RKO (cell line): ENCODE measurements around the gene PRRC1.

ENCODE experiments used
- DNase-seq: peaks from one replicate; pipeline ENCODE4 v3.0.0-alpha.2; 2016; ENCODE audit warnings: low spot score

The PRRC1 gene

DNA sequence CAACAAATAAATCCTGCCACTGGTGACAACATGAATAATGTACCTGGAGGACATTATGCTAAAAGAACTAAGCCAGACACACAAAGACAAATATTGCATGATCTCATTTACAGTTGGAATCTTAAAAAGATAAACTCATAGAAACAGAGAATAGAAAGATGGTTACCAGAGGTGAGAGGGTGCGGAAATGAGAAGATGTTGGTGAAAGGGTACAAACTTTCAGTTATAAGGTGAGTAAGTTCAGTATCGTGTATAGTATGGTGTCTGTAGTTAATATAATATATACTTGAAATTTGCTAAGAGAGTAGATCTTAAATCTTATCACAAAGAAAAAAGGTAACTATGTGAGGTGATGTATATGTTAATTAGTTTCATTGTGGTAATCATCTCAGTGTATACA is 63.3 kb downstream of the PRRC1 start:
- no peak for DNase-seq

- DNase-seq: no peak
Measured at GRCh38 chr5:127581450-127581849, 64.0 kb downstream of the PRRC1 start.

GRCh38 chr5:127582773-127583370 is 65.4 kb downstream of the PRRC1 start:
- DNase-seq: no peak

GRCh38 chr5:127583866-127584265 is 66.4 kb downstream of the PRRC1 start:
- DNase-seq: no peak

DNA sequence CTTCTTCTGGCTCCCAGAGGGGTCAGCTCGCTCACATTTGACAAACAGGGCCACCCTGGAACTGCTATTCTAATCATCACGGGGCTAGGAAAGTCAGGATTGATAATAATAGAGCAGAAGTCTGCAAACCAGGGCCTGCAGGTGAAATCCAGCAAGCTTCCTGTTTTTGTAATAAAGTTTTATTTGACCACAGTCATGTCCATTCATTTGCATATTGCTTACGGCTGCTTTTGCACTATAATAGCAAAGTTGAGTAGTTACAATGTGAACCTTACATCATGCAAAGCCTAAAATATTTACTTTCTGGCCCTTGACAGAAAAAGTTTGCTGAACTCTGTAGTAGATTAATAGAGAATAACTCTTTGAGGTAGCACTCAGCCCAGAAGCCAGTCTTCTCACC is 68.2 kb downstream of the PRRC1 start:
- no peak for DNase-seq

DNA sequence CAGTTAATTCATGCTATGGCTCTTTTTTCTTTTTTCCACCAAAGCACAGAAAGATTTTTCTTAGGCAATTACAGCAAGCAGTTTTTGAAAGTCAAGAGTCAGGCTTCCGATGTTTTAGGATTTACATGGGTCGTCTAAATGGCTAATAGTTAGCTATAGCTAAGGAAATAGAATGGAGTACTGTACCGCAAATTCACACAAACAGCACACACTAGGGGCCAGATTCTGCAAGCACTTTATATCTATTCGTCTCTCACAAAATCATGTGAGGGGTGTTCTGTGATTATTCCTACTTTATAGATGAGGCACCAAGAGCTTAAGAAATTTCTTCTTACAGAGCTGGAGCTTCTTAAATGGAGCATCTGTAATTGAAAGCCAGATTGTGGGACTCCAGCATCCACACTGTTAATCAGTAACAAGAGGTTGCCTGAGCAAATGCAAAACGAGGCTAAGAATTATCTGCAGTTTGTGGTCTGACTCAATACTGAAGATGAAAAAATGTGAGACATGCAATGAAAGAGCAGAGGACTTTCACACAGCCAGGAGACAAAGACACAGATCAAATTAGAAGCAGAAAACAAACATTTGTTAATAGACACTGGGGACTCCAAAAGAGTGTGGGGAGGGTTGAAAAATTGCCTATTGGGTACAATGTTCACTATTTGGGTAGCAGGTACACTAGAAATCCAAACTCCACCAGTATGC is 68.8 kb downstream of the PRRC1 start:
- DNase-seq: no peak

DNA sequence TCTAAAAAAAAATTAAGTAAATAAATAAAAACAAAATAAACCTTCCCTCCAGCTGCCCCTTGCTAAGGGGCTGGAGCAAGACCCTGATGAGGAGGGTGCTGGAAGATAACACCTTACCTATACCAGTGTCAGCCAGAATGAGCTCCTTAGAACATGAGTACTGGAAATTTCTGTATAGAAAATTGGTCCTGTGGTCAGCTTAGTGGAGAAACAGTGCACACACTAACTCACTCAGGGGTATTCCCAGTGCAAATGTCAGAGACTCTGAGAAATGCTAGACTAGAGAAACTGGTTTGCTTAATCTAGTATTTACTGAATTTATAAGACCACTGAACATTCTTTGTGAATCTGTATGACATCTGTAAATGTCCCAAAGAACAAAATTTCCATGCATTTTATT is 69.4 kb downstream of the PRRC1 start:
- no peak for DNase-seq

GRCh38 chr5:127587246-127587917 is 69.9 kb downstream of the PRRC1 start:
- no peak for DNase-seq

GRCh38 chr5:127588368-127588767 is 70.9 kb downstream of the PRRC1 start:
- DNase-seq: no peak

- DNase-seq: no peak
Measured at GRCh38 chr5:127589309-127590030, 72.0 kb downstream of the PRRC1 start.

GRCh38 chr5:127590156-127590722 is 72.8 kb downstream of the PRRC1 start:
- no peak for DNase-seq

DNA sequence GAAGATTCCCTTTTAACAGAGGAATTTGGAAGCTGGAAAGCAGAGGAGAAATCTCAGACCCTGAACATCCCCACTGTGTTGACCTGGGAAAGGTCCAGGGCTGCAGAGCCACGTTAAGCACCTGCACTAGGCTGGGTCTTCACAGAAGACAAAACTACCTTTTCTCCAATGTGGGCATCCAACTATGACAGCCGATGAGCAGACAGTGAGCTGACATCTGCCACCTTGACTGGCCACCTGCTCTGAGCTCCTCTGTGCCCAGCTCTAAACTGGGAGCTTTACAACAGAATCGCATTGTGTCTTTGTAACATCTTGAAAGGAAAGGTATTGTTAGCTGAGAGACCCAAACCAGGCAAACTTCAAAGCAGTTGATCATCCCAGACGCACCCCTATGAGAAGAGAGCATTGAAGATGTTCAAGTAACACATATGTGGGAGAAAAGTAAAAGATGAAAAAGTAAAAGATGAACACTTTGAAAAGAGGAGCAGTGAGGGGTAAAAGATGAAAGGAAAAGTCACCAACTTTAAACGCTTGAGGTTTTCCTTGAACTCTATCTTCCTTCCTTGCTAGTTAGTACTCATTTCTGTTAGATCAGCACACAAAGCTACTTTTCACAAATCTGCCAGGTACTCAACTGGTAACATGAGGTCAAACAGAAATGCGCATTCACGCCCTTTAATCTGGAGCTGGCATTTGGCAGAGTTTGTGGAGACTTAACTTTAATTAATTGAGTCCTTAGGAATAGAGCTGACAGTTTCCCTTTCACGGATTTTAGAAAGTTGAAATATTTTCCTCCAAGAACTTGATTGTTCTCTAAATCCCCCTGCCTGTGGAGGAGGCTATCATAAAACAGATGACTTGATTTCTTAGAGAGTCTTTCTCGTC is 78.3 kb downstream of the PRRC1 start:
- no peak for DNase-seq

DNA sequence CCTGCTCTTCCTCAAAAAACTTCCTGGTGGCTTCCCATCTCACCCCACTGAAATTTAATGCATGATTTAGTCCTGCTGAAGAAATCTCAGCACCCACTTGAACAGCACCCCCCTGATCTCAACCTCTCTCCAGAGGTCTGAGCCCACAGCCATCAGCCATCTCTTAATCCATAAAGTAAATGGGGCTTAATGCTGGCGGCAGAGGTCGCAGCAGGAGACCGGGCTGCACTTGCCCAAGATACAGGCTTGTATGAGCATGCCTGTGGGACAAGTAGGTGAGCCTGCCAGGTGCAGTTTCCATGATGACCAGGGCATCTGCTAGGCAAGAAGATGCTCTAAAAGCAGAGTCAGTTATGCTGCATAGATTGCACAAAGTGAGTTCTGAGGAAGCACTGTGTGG is 79.1 kb downstream of the PRRC1 start:
- DNase-seq: no peak

DNA sequence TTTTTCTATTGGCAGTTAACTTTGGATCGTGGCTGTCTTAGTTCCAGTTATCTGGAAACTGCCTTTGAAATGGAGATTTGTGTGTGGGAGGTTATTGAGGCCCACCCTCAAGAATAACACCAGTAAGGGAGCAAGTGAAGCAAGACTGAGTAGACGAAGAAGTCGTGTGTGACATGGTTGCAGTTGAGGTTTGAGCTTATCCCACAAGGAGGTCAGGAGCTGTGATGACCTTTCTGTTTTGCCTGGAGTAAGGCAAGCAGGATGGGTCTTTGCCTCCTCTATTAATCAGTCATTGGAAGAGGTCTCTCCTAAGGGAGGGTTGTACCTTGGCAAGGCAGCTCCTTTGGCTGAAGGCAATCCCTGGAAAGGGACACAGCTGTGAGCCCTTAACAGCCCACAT is 81.9 kb downstream of the PRRC1 start:
- DNase-seq: no peak

DNA sequence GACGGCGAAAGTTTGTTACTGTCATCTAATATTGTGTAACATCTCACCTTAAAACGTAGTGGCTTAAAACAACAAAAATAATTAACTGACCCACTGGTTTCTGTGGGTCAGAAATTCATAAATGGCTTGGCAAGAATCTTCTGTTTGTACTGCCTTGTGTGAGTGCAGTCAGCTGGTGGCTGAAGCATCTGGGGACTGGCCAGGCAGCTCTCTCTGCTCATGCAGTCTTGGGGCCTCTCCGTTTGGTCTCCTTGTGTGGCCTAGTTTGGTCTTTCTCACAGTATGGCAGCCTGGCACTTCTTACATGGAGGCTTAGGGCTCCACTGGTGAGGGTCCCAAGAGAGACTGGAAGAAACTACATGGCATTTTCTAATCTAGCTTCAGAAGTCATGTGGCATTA is 82.4 kb downstream of the PRRC1 start:
- no peak for DNase-seq

DNA sequence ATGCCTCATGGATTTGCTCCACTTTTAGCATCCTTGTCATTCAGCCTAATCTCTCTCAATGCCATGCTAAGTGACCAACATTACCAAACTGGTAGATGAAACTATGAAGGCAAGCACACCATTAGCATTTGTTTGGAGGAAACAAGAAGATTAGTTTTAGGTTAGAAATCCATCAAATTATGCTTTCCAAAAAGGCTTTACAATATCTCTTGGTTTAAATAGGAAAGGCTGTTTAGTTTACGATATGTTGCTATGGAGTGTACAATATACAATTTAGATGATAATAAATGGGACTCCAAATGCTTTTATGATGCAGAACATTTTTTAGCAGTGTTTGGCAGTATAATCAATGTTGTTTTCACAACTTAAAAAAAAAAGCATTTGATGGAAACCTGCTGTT is 83.7 kb downstream of the PRRC1 start:
- no peak for DNase-seq

DNA sequence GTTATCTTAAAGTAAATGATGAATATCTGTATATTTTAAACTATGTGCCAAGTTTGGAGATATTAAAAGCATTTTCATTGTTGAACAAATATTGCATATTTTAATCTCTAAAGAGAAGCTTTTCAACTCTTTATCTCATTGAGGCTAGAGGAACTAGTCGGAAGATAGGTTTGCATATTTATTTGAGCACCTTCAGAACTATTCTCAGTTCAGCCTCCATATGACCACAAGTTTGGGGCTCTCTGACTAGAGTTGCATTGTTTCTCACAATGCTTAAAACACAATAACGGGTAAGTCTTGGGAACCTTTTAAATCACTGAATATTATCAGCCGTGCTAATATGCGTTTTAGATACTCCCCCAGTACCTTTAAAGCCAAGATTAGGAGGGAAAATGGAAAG is 84.2 kb downstream of the PRRC1 start:
- no peak for DNase-seq

DNA sequence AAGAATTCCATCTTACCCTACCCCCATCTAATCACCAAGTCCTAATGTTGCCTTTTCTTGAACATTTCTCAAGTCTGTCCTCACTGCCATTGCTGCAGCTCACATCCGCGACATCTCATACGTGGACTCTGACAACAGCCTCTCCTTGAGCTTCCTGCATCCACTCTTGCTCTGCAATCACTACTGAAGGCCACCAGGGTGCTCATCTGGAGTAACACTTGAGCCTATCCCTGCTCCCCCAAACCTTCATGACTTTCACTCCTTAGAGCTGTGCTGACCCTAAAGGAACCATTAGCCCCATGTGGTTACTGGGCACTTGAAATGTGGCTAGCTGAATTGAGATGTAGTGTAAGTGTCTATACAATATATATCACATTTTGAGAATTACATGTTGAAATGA is 85.0 kb downstream of the PRRC1 start:
- DNase-seq: no peak

DNA sequence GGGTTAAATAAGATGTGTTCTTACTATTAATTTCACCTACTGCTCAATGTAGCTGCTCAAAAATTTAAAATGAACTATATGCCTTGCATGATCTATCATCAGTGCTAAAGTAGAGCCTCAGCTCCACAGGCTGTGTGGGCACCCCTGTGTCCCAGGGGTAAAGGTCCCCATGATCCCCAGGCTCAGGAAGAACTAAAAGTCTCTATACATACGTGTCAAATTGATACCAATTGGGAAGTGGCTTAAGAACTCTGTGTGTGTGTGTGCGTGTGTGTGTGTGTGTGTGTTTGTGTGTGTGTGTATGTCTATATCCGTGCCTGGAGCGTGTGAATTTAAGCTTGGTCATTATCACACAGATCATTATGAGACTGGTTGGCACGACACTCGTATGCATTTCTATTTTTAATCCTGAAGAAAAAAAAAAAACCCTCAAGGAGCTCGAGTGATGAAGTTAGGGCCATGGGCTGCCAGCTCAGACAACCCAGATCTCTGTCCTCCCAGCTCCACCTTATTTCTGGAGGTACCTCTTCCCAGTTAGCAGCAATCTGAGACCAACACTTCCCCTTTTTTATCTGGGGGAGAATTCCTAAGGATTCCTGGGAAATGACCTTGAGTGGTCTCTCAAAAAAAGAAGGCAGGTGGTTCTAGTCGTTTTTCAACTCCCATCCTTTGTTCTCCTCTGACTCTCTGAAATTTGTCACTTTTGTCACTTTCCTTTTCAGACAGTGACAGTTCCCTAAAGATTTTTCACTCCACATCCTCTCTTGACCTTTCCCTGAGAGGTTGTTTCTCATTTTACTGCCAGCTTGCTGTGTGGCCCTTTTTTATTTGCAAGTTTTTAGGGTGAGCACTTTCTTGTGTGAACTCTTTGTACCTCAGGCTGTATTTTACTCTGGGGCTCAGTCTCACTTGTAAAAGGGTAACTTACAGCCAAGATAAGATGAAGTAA is 85.7 kb downstream of the PRRC1 start:
- DNase-seq: no peak
